Suprapubic skin (tissue), 4 donors: Measurements from ENCODE around the gene TGFBR3L. TPM values are rescaled to one million over a fixed set of nuclear protein-coding genes. Genes with fewer than 3 reads are reported as not detected.

Experiments used
- DNase-seq, 2 donors: peaks; one replicate each; pipeline ENCODE4 v3.0.0-alpha.2; 2019; ENCODE audit warnings: low spot score in 2 of 2
- H3K27ac ChIP-seq: fragments of 200-600 bp; sonication (generic); one replicate; pipeline ENCODE4 v1.5.1; 2019
- H3K27me3 ChIP-seq: fragments of 200-600 bp; sonication (generic); one replicate; pipeline ENCODE4 v1.5.1; 2019
- H3K36me3 ChIP-seq: fragments of 200-600 bp; sonication (generic); one replicate; pipeline ENCODE4 v1.5.1; 2019
- H3K4me1 ChIP-seq: fragments of 200-600 bp; sonication (generic); one replicate; pipeline ENCODE4 v1.5.1; 2019
- H3K4me3 ChIP-seq: fragments of 200-600 bp; sonication (generic); one replicate; pipeline ENCODE4 v1.5.1; 2019; ENCODE audit warnings: mild to moderate bottlenecking
- H3K9me3 ChIP-seq: fragments of 200-600 bp; sonication (generic); one replicate; pipeline ENCODE4 v1.5.1; 2019
- CTCF ChIP-seq, 2 donors: fragments of 200-600 bp in 1 of 2; fragments of 450-650 bp in 1 of 2; sonication (generic) in 1 of 2; IDR thresholded peaks; one replicate each; pipeline ENCODE4 v1.5.1; 2016 to 2019; ENCODE audit warnings: antibody characterized with exemption in 2 of 2, mild to moderate bottlenecking in 1 of 2, moderate library complexity in 1 of 2
- EP300 ChIP-seq: sonication (generic); formaldehyde crosslinking; IDR thresholded peaks from one replicate; pipeline ENCODE4 v1.6.1; 2017; ENCODE audit warnings: antibody characterized with exemption
- POLR2A ChIP-seq, 2 donors: fragments of 450-650 bp; IDR thresholded peaks; one replicate each; pipeline ENCODE4 v1.6.1; 2017; ENCODE audit warnings: antibody characterized with exemption in 2 of 2, mild to moderate bottlenecking in 2 of 2, moderate library complexity in 2 of 2
- POLR2AphosphoS5 ChIP-seq, 3 donors: sonication (generic); formaldehyde crosslinking; IDR thresholded peaks; one replicate each; pipeline ENCODE4 v1.6.1; 2017; ENCODE audit warnings: antibody characterized with exemption in 3 of 3
- WGBS: methylation state at CpG from one replicate; pipeline ENCODE4 v1.1.5; 2018; 5-methylcytosine and 5-hydroxymethylcytosine counted together
- total RNA-seq, 4 donors: library from RNA; depleted of rRNA; stranded (reverse); fragments of >200 nt; gene quantifications; one replicate each; pipeline ENCODE4 v1.1.0, GENCODE V29; 2016

Gene TGFBR3L
- total RNA-seq, 4 donors from 2014 or later, result not detected

GRCh38 chr19:7883105-7883504, 31.5 kb upstream of the TGFBR3L start:
- H3K4me3 ChIP-seq, result no peak overlapping the region
- no peaks in the 10 kb centered on the region for H3K36me3 ChIP-seq
- 77% methylated on average over 4 of the region's 4 CpGs for WGBS
- TF ChIP-seq POLR2AphosphoS5 (IDR thresholded peaks at IDR 0.05) (no peak), POLR2A (IDR thresholded peaks at IDR 0.05) (no peak), EP300 (no peak), CTCF (IDR thresholded peaks at IDR 0.05) (no peak)
- peaks cover 5% of the 10 kb centered on the region for H3K27me3 ChIP-seq
- H3K9me3 ChIP-seq, result no peaks in the 10 kb centered on the region
- DNase-seq, result no peak
- H3K4me1 ChIP-seq, result peaks cover 3% of the 10 kb centered on the region
- H3K27ac ChIP-seq, result no peak overlapping the region

- Histone ChIP-seq H3K9me3 (no peaks in the 10 kb centered on the region), H3K36me3 (no peaks in the 10 kb centered on the region), H3K27me3 (peaks cover 10% of the 10 kb centered on the region), H3K4me1 (peaks cover 10% of the 10 kb centered on the region), H3K27ac (no peak overlapping the region), H3K4me3 (no peak overlapping the region)
- DNase-seq, result no peak
- TF ChIP-seq POLR2AphosphoS5 (IDR thresholded peaks at IDR 0.05) (no peak), CTCF (IDR thresholded peaks at IDR 0.05) (no peak), EP300 (no peak), POLR2A (IDR thresholded peaks at IDR 0.05) (no peak)
- 73% methylated on average over 2 of the region's 2 CpGs for WGBS
Observed at GRCh38 chr19:7883796-7884570, 30.6 kb upstream of the TGFBR3L start.

GRCh38 chr19:7885818-7886217, 28.8 kb upstream of the TGFBR3L start:
- Histone ChIP-seq H3K36me3 (no peaks in the 10 kb centered on the region), H3K4me3 (no peak overlapping the region), H3K27me3 (peaks cover 10% of the 10 kb centered on the region), H3K4me1 (peaks cover 17% of the 10 kb centered on the region), H3K9me3 (no peaks in the 10 kb centered on the region), H3K27ac (no peak overlapping the region)
- 94% methylated on average over 8 of the region's 8 CpGs for WGBS
- DNase-seq, result no peak
- no peak for TF ChIP-seq EP300
- no peak for TF ChIP-seq POLR2A (IDR thresholded peaks at IDR 0.05)
- TF ChIP-seq POLR2AphosphoS5 (IDR thresholded peaks at IDR 0.05), result no peak
- no peak for TF ChIP-seq CTCF (IDR thresholded peaks at IDR 0.05)

GRCh38 chr19:7887408-7888144, 27.1 kb upstream of the TGFBR3L start:
- H3K27me3 ChIP-seq, result peaks cover 10% of the 10 kb centered on the region
- no peak overlapping the region for H3K27ac ChIP-seq
- no peak for TF ChIP-seq POLR2AphosphoS5 (IDR thresholded peaks at IDR 0.05)
- no peak for TF ChIP-seq EP300
- no peak for TF ChIP-seq POLR2A (IDR thresholded peaks at IDR 0.05)
- TF ChIP-seq CTCF (IDR thresholded peaks at IDR 0.05), result no peak
- no peaks in the 10 kb centered on the region for H3K9me3 ChIP-seq
- WGBS, result 87% methylated on average over 16 of the region's 16 CpGs
- no peak for DNase-seq
- peaks cover 17% of the 10 kb centered on the region for H3K4me1 ChIP-seq
- H3K36me3 ChIP-seq, result no peaks in the 10 kb centered on the region
- peak overlapping the region; percentile 57 for H3K4me3 ChIP-seq
